ENCODE data around the gene OPRL1.
"Not testable (repeated sequence)": the region's sequence is repeated elsewhere in the genome, so short reads cannot be mapped to it uniquely, and the experiment has no call there.

Gene OPRL1

GRCh38 chr20:64121586-64121985, 41.7 kb downstream of the OPRL1 start:
- peaks cover 3 to 7% of the 10 kb centered on the region in 2 donors for H3K4me1 ChIP-seq (ENCODE audit: control insufficient read depth in 1 of 2, insufficient read depth in 2 of 2, low read length in 2 of 2)
- H3K27me3 ChIP-seq (ENCODE audit: low read depth, low read length) = peaks cover 5% of the 10 kb centered on the region
- no peak overlapping the region for H3K4me3 ChIP-seq (ENCODE audit: low read depth in 1 of 2, low read length in 2 of 2)
- H3K36me3 ChIP-seq (ENCODE audit: control insufficient read depth in 1 of 2, insufficient read depth in 2 of 2, low read length in 2 of 2) = no peaks in the 10 kb centered on the region
- H3K9me3 ChIP-seq (ENCODE audit: control insufficient read depth in 1 of 2, low read length in 2 of 2) = no peaks in the 10 kb centered on the region
- H3K27ac ChIP-seq (ENCODE audit: low read length) = no peak overlapping the region

DNA sequence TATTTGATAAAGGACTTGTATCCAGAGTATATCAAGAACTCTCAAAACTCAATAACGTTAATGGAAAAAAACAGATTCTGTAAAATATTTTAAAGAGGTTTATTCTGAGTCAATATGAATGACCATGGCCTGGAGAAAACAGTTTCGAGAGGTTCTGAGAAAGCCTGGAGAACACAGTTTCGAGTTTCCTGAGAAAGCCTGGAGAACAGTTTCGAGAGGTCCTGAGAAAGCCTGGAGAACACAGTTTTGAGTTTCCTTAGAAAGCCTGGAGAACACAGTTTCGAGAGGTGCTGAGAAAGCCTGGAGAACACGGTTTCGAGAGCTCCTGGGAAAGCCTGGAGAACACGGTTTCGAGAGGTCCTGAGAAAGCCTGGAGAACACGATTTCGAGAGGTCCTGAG, 43.0 kb downstream of the OPRL1 start:
- H3K27ac ChIP-seq (ENCODE audit: low read length); H3K36me3 ChIP-seq (ENCODE audit: control insufficient read depth in 1 of 2, insufficient read depth in 2 of 2, low read length in 2 of 2); H3K4me3 ChIP-seq (ENCODE audit: low read depth in 1 of 2, low read length in 2 of 2); H3K9me3 ChIP-seq (ENCODE audit: control insufficient read depth in 1 of 2, low read length in 2 of 2); H3K4me1 ChIP-seq (ENCODE audit: control insufficient read depth in 1 of 2, insufficient read depth in 2 of 2, low read length in 2 of 2); H3K27me3 ChIP-seq (ENCODE audit: low read depth, low read length): not testable (repeated sequence)

GRCh38 chr20:64123517-64123916, 43.6 kb downstream of the OPRL1 start:
- not testable (repeated sequence) for H3K36me3 ChIP-seq (ENCODE audit: control insufficient read depth in 1 of 2, insufficient read depth in 2 of 2, low read length in 2 of 2); H3K27ac ChIP-seq (ENCODE audit: low read length); H3K27me3 ChIP-seq (ENCODE audit: low read depth, low read length); H3K4me1 ChIP-seq (ENCODE audit: control insufficient read depth in 1 of 2, insufficient read depth in 2 of 2, low read length in 2 of 2); H3K9me3 ChIP-seq (ENCODE audit: control insufficient read depth in 1 of 2, low read length in 2 of 2); H3K4me3 ChIP-seq (ENCODE audit: low read depth in 1 of 2, low read length in 2 of 2)

GRCh38 chr20:64129146-64129782, 49.4 kb downstream of the OPRL1 start:
- no peaks in the 10 kb centered on the region for H3K9me3 ChIP-seq (ENCODE audit: control insufficient read depth in 1 of 2, low read length in 2 of 2)
- no peaks in the 10 kb centered on the region for H3K36me3 ChIP-seq (ENCODE audit: control insufficient read depth in 1 of 2, insufficient read depth in 2 of 2, low read length in 2 of 2)
- H3K27me3 ChIP-seq (ENCODE audit: low read depth, low read length) = no peaks in the 10 kb centered on the region
- no peaks in the 10 kb centered on the region for H3K4me1 ChIP-seq (ENCODE audit: control insufficient read depth in 1 of 2, insufficient read depth in 2 of 2, low read length in 2 of 2)
- no peak overlapping the region for H3K27ac ChIP-seq (ENCODE audit: low read length)
- no peak overlapping the region for H3K4me3 ChIP-seq (ENCODE audit: low read depth in 1 of 2, low read length in 2 of 2)

DNA sequence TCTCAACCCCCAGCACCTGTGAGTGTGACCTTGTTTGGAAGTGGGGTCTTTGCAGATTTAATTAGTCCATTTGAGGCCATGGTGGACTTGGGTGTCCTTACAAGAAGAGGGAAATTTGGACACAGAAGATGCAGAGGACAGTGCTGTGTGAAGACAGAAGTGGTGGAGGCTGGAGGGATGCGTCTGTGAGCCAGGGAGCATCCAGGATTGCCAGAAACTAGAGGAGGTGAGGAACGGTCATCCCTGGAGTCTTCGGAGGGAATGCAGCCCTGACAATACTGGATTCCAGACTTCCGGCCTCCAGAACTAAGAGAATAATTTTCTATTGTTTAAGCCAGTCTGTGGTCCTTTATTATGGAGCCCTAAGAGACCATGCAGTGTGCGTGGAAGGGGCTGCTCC, 50.4 kb downstream of the OPRL1 start:
- Histone ChIP-seq H3K4me1 (ENCODE audit: control insufficient read depth in 1 of 2, insufficient read depth in 2 of 2, low read length in 2 of 2) (no peaks in the 10 kb centered on the region), H3K9me3 (ENCODE audit: control insufficient read depth in 1 of 2, low read length in 2 of 2) (no peaks in the 10 kb centered on the region), H3K27ac (ENCODE audit: low read length) (no peak overlapping the region), H3K27me3 (ENCODE audit: low read depth, low read length) (no peaks in the 10 kb centered on the region), H3K36me3 (ENCODE audit: control insufficient read depth in 1 of 2, insufficient read depth in 2 of 2, low read length in 2 of 2) (no peaks in the 10 kb centered on the region), H3K4me3 (ENCODE audit: low read depth in 1 of 2, low read length in 2 of 2) (no peak overlapping the region)

- Histone ChIP-seq H3K27ac (ENCODE audit: low read length) (no peak overlapping the region), H3K4me1 (ENCODE audit: control insufficient read depth in 1 of 2, insufficient read depth in 2 of 2, low read length in 2 of 2) (no peaks in the 10 kb centered on the region), H3K27me3 (ENCODE audit: low read depth, low read length) (no peaks in the 10 kb centered on the region), H3K4me3 (ENCODE audit: low read depth in 1 of 2, low read length in 2 of 2) (no peak overlapping the region), H3K9me3 (ENCODE audit: control insufficient read depth in 1 of 2, low read length in 2 of 2) (no peaks in the 10 kb centered on the region), H3K36me3 (ENCODE audit: control insufficient read depth in 1 of 2, insufficient read depth in 2 of 2, low read length in 2 of 2) (no peaks in the 10 kb centered on the region)
These were observed 51.0 kb downstream of the OPRL1 start for GRCh38 chr20:64130876-64131275.

- Histone ChIP-seq H3K27ac (ENCODE audit: low read length) (no peak overlapping the region), H3K4me1 (ENCODE audit: control insufficient read depth in 1 of 2, insufficient read depth in 2 of 2, low read length in 2 of 2) (no peaks in the 10 kb centered on the region), H3K36me3 (ENCODE audit: control insufficient read depth in 1 of 2, insufficient read depth in 2 of 2, low read length in 2 of 2) (no peaks in the 10 kb centered on the region), H3K9me3 (ENCODE audit: control insufficient read depth in 1 of 2, low read length in 2 of 2) (no peaks in the 10 kb centered on the region), H3K4me3 (ENCODE audit: low read depth in 1 of 2, low read length in 2 of 2) (no peak overlapping the region), H3K27me3 (ENCODE audit: low read depth, low read length) (no peaks in the 10 kb centered on the region)
These were observed 51.5 kb downstream of the OPRL1 start for GRCh38 chr20:64131406-64131805.

GRCh38 chr20:64133951-64134407, 54.1 kb downstream of the OPRL1 start:
- Histone ChIP-seq H3K9me3 (ENCODE audit: control insufficient read depth in 1 of 2, low read length in 2 of 2) (no peaks in the 10 kb centered on the region), H3K36me3 (ENCODE audit: control insufficient read depth in 1 of 2, insufficient read depth in 2 of 2, low read length in 2 of 2) (no peaks in the 10 kb centered on the region), H3K27ac (ENCODE audit: low read length) (no peak overlapping the region), H3K4me1 (ENCODE audit: control insufficient read depth in 1 of 2, insufficient read depth in 2 of 2, low read length in 2 of 2) (no peaks in the 10 kb centered on the region), H3K4me3 (ENCODE audit: low read depth in 1 of 2, low read length in 2 of 2) (no peak overlapping the region), H3K27me3 (ENCODE audit: low read depth, low read length) (no peaks in the 10 kb centered on the region)

DNA sequence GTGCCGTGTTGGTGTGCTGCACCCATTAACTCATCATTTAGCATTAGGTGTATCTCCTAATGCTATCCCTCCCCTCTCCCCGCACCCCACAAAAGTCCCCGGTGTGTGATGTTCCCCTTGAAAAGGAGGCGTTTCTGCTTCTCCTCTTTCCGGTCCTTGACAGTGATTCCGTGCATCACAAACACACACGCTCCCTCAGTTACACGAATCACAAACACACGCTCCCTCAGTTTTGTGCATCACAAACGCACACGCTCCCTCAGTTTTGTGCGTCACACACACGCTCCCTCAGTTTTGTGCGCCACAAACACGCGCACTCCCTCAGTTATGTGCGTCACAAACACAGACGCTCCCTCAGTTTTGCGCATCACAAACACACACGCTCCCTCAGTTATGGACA, 54.9 kb downstream of the OPRL1 start:
- H3K27me3 ChIP-seq (ENCODE audit: low read depth, low read length); H3K9me3 ChIP-seq (ENCODE audit: control insufficient read depth in 1 of 2, low read length in 2 of 2); H3K4me3 ChIP-seq (ENCODE audit: low read depth in 1 of 2, low read length in 2 of 2); H3K27ac ChIP-seq (ENCODE audit: low read length); H3K36me3 ChIP-seq (ENCODE audit: control insufficient read depth in 1 of 2, insufficient read depth in 2 of 2, low read length in 2 of 2); H3K4me1 ChIP-seq (ENCODE audit: control insufficient read depth in 1 of 2, insufficient read depth in 2 of 2, low read length in 2 of 2): not testable (repeated sequence)

- no peaks in the 10 kb centered on the region for H3K4me1 ChIP-seq (ENCODE audit: control insufficient read depth in 1 of 2, insufficient read depth in 2 of 2, low read length in 2 of 2)
- no peak overlapping the region for H3K27ac ChIP-seq (ENCODE audit: low read length)
- H3K4me3 ChIP-seq (ENCODE audit: low read depth in 1 of 2, low read length in 2 of 2) = no peak overlapping the region
These were observed 56.3 kb downstream of the OPRL1 start for GRCh38 chr20:64136004-64136710.

DNA sequence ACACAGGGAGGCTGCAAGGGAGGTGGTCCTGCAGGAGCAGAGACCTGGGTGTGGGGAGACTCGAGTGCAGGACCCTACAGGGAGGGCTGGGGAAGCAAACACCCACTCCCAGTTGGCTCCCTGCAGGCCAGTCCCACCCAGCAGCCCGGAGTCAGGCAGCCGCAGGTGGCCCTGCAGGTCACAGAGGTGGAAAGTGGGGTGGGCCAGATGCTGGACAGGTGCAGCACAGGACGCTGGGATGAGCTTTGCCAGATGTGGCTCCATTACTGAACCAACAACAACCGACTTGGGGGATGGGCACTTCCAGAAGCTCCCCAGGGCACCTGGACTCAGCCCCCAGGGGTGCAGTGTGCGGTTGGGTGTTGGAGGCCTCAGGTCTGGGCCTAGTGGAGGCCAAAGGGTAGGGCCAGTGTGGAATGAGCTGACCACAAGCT, 57.7 kb downstream of the OPRL1 start:
- Histone ChIP-seq H3K9me3 (ENCODE audit: control insufficient read depth in 1 of 2, low read length in 2 of 2) (no peaks in the 10 kb centered on the region), H3K27me3 (ENCODE audit: low read depth, low read length) (no peaks in the 10 kb centered on the region), H3K36me3 (ENCODE audit: control insufficient read depth in 1 of 2, insufficient read depth in 2 of 2, low read length in 2 of 2) (no peaks in the 10 kb centered on the region), H3K4me1 (ENCODE audit: control insufficient read depth in 1 of 2, insufficient read depth in 2 of 2, low read length in 2 of 2) (no peaks in the 10 kb centered on the region), H3K27ac (ENCODE audit: low read length) (no peak overlapping the region), H3K4me3 (ENCODE audit: low read depth in 1 of 2, low read length in 2 of 2) (no peak overlapping the region)

More at GRCh38 chr20:64136004-64136710, 56.3 kb downstream of the OPRL1 start:
- no peaks in the 10 kb centered on the region for H3K27me3 ChIP-seq (ENCODE audit: low read depth, low read length)
- no peaks in the 10 kb centered on the region for H3K36me3 ChIP-seq (ENCODE audit: control insufficient read depth in 1 of 2, insufficient read depth in 2 of 2, low read length in 2 of 2)
- H3K9me3 ChIP-seq (ENCODE audit: control insufficient read depth in 1 of 2, low read length in 2 of 2) = no peaks in the 10 kb centered on the region
